Body of pancreas (tissue), 4 donors: ENCODE results near the gene OTOGL. TPM values are rescaled to one million over a fixed set of nuclear protein-coding genes. Genes with fewer than 3 reads are reported as not detected.

Experiments used
- ATAC-seq: fragments of 150-250 bp; one replicate; pipeline ENCODE4 v1.9.1; 2016
- DNase-seq, 4 donors: peaks; one replicate each; pipeline ENCODE4 v3.0.0-alpha.2; 2019
- H3K27ac ChIP-seq, 4 donors: fragments of 200-600 bp; sonication (generic); 1 replicate in 3 of 4; 2 replicates in 1 of 4; pipeline versions ENCODE4 v1.5.1 to v1.6.1; 2016 to 2019; ENCODE audit warnings: mild to moderate bottlenecking in 1 of 4, mixed read lengths in 1 of 4, moderate library complexity in 1 of 4
- H3K27me3 ChIP-seq, 2 donors: fragments of 200-600 bp; sonication (generic); one replicate each; pipeline ENCODE4 v1.6.0; 2016; ENCODE audit warnings: mild to moderate bottlenecking in 1 of 2
- H3K36me3 ChIP-seq, 2 donors: fragments of 200-600 bp; sonication (generic); replicated peaks in 1 of 2; 2 replicates each; pipeline ENCODE4 v1.5.1; 2016; ENCODE audit warnings: low read depth in 2 of 2; ENCODE audit not compliant: insufficient read depth in 1 of 2
- H3K4me1 ChIP-seq: fragments of 200-600 bp; sonication (generic); one replicate; pipeline ENCODE4 v1.6.0; 2016
- H3K4me3 ChIP-seq, 2 donors: fragments of 200-600 bp; sonication (generic); 1 replicate in 1 of 2; 2 replicates in 1 of 2; pipeline ENCODE4 v1.5.1; 2016 to 2019
- H3K9me3 ChIP-seq, 3 donors: fragments of 200-600 bp; sonication (generic); 1 replicate in 2 of 3; 2 replicates in 1 of 3; pipeline ENCODE4 v1.5.1; 2016
- POLR2A ChIP-seq, 3 donors: fragments of 450-650 bp; IDR thresholded peaks; one replicate each; pipeline ENCODE4 v1.6.1; 2016; ENCODE audit warnings: antibody characterized with exemption in 3 of 3, mild to moderate bottlenecking in 2 of 3
- WGBS, 2 donors: methylation state at CpG; one replicate each; pipeline ENCODE4 v1.1.5; 2017; 5-methylcytosine and 5-hydroxymethylcytosine counted together
- intact Hi-C: fragments of 100-400 bp; cut with DNase I; formaldehyde crosslinking; loops from one replicate; pipeline ENCODE4 v1.15.1; 2023
- total RNA-seq, 2 donors: library from RNA; depleted of rRNA; stranded (reverse); fragments of >200 nt; gene quantifications; one replicate each; pipeline ENCODE4 v1.1.0, GENCODE V29; 2016
- TF ChIP-seq, protein P1 (sequence below), 7 experiments: fragments of 450-650 bp in 4 of 7; fragments of 200-600 bp in 3 of 7; sonication (generic) in 3 of 7; IDR thresholded peaks; one replicate each; pipeline ENCODE4 v1.5.1; 2016 to 2019; ENCODE audit warnings: antibody characterized with exemption in 7 of 7

Gene OTOGL
- total RNA-seq, 2 donors from 2014 or later = 0.26 to 0.33 TPM

- no peak for ATAC-seq
- TF ChIP-seq, protein P1, sequence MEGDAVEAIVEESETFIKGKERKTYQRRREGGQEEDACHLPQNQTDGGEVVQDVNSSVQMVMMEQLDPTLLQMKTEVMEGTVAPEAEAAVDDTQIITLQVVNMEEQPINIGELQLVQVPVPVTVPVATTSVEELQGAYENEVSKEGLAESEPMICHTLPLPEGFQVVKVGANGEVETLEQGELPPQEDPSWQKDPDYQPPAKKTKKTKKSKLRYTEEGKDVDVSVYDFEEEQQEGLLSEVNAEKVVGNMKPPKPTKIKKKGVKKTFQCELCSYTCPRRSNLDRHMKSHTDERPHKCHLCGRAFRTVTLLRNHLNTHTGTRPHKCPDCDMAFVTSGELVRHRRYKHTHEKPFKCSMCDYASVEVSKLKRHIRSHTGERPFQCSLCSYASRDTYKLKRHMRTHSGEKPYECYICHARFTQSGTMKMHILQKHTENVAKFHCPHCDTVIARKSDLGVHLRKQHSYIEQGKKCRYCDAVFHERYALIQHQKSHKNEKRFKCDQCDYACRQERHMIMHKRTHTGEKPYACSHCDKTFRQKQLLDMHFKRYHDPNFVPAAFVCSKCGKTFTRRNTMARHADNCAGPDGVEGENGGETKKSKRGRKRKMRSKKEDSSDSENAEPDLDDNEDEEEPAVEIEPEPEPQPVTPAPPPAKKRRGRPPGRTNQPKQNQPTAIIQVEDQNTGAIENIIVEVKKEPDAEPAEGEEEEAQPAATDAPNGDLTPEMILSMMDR (IDR thresholded peaks at IDR 0.05) = no peak
- TF ChIP-seq POLR2A (IDR thresholded peaks at IDR 0.05) = no peak
These were observed 67.4 kb downstream of the OTOGL start for GRCh38 chr12:80166751-80167150.

DNA sequence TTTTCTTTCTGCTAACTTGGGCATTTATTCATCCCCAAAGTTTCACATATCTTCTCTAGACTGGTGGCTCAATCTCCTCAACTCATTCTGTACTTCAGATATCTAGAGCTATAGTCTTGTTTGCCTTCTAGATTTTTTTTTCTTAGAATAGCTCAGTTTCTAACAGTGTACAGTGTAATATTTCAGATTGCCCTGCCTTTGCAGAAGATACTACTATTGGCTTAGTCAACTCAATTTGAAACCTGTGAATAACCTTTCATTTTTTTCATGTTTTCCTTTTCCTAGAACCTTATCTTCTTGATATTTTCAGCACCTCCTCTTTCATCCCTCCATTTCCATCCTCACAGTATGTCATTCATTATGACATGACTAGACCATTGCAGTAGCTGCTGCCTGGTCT is 69.6 kb downstream of the OTOGL start:
- no peak overlapping the region for H3K4me3 ChIP-seq
- no peaks in the 10 kb centered on the region for H3K4me1 ChIP-seq
- TF ChIP-seq, protein P1 (IDR thresholded peaks at IDR 0.05) = no peak
- no peak for TF ChIP-seq POLR2A (IDR thresholded peaks at IDR 0.05)
- intact Hi-C loops = no loop called here
- ATAC-seq (no peak), DNase-seq (no peak)
- no peaks in the 10 kb centered on the region for H3K27me3 ChIP-seq
- no peaks in the 10 kb centered on the region for H3K36me3 ChIP-seq
- no peaks in the 10 kb centered on the region for H3K9me3 ChIP-seq
- H3K27ac ChIP-seq = no peak overlapping the region

More at GRCh38 chr12:80166751-80167150, 67.4 kb downstream of the OTOGL start:
- 34 to 44% methylated on average over 2 of the region's 2 CpGs for WGBS, 2 donors
- Histone ChIP-seq H3K4me1 (no peaks in the 10 kb centered on the region), H3K27ac (no peak overlapping the region), H3K36me3 (no peaks in the 10 kb centered on the region), H3K4me3 (no peak overlapping the region), H3K27me3 (no peaks in the 10 kb centered on the region), H3K9me3 (no peaks in the 10 kb centered on the region)
- intact Hi-C loops = no loop called here
- DNase-seq = no peak

DNA sequence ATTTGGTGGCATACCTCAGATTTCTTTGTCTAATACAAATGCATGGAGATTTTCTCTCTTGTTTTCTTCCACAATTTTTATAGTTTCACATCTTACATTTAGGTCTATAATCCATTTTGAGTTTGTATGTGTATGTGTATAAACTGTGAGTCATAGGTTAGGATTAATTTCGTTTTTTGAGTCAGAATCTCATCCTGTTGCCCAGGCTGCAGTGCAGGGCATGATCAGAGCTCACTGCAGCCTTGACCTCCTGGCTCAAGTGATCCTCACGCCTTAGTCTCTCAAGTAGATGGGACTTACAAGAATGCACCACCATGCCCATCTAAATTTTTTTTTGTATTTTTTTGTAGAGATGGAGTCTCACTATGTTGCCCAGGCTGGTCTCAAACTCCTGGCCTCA is 71.6 kb downstream of the OTOGL start:
- intact Hi-C loops = no loop called here

GRCh38 chr12:80173083-80173864 is 73.9 kb downstream of the OTOGL start:
- H3K27ac ChIP-seq = no peak overlapping the region
- no peaks in the 10 kb centered on the region for H3K27me3 ChIP-seq
- H3K9me3 ChIP-seq = no peaks in the 10 kb centered on the region
- ATAC-seq = no peak
- no peak overlapping the region for H3K4me3 ChIP-seq
- intact Hi-C loops = no loop called here
- no peaks in the 10 kb centered on the region for H3K4me1 ChIP-seq
- H3K36me3 ChIP-seq = no peaks in the 10 kb centered on the region
- DNase-seq = no peak
- no peak for TF ChIP-seq POLR2A (IDR thresholded peaks at IDR 0.05)
- TF ChIP-seq, protein P1 (IDR thresholded peaks at IDR 0.05) = no peak
- 82 to 89% methylated on average over 5 of the region's 5 CpGs for WGBS, 2 donors

More for the DNA sequence above, 71.6 kb downstream of the OTOGL start:
- Histone ChIP-seq H3K36me3 (no peaks in the 10 kb centered on the region), H3K9me3 (no peaks in the 10 kb centered on the region), H3K4me1 (no peaks in the 10 kb centered on the region), H3K27ac (no peak overlapping the region), H3K4me3 (no peak overlapping the region), H3K27me3 (no peaks in the 10 kb centered on the region)
- 62 to 63% methylated on average over 2 of the region's 2 CpGs for WGBS, 2 donors
- ATAC-seq (no peak), DNase-seq (no peak)
- no peak for TF ChIP-seq POLR2A (IDR thresholded peaks at IDR 0.05)
- TF ChIP-seq, protein P1 (IDR thresholded peaks at IDR 0.05) = no peak
